HK-2 (cell line): ENCODE results near the gene PYHIN1.
"Not testable (repeated sequence)": the region's sequence is repeated elsewhere in the genome, so short reads cannot be mapped to it uniquely, and the experiment has no call there.

ENCODE experiments used
- DNase-seq: peaks from one replicate; pipeline ENCODE4 v3.0.0-alpha.2; 2018; ENCODE audit not compliant: unreplicated experiment

Gene PYHIN1

DNA sequence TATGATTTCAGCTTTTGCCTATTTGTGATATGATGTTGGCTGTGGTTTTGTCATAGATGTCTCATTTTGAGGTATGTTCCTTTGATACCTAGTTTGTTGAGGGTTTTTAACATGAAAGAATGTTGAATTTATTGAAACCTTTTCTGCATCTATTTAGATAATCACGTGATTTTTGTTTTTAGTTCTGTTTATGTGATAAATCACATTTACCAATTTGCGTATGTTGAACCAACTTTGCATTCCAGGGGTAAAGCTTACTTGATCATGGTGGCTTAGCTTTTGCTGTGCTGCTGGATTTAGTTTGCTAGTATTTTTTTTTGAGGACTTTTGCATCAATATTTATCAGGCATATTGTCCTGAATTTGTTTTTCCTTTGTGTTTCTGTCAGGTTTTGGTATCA, 51.9 kb downstream of the PYHIN1 start:
- DNase-seq, result no peak

DNA sequence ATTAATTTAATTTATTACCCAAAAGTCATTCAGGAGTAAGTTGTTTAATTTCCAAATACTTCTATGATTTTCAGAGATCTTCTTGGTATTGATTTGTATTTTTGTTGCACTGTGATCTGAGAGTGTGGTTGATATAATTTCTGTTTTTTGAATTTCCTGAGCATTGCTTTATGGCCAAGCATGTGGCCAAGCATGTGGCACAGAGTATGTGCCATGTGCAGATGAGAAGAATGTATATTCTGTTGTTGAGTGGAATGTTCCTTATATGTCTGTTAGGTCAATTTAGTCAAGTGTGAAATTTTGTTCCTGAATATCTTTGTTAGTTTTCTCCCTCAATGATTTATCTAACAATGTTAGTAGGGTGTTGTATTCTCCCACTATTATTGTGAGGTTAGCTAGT, 53.0 kb downstream of the PYHIN1 start:
- DNase-seq, result no peak

DNA sequence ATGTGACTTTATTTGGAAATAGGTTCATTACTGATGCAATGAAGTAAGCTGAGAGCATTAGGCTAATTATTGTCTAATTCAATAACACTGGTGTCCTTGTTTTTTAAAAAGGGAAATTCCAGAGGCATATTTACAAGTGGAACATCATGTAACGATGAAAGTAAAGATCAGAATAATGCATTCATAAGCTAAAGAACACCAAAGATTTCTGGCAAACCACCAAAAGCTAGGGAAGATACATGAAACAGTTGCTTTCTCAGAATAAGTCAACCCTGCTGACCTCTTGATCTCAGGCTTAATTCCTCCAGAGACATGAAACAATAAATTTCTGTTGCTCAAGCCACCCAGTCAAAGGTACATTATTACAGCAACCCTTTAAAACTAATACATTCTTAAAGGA, 58.1 kb downstream of the PYHIN1 start:
- no peak for DNase-seq

DNA sequence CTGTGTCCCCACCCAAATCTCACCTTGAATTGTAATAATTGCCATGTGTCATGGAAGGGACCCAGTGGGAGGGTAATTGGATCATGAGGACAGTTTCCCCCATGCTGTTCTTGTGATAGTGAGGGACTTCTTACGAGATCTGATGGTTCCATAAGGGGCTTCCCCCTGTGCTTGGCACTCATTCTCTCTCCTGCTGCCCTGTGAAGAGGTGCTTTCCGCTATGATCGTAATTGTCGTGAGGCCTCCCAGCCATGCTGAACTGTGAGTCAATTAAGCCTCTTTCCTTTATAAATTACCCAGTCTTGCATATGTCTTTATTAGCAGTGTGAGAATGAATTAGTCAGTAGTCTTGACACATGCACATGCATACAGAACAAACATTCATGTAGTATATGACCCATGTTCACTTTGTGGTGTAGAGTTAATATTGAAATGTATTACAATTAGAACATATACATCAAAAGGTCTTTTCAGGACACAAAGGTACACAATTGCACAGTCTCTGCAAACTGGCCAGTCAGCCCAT, 61.5 kb downstream of the PYHIN1 start:
- no peak for DNase-seq

DNA sequence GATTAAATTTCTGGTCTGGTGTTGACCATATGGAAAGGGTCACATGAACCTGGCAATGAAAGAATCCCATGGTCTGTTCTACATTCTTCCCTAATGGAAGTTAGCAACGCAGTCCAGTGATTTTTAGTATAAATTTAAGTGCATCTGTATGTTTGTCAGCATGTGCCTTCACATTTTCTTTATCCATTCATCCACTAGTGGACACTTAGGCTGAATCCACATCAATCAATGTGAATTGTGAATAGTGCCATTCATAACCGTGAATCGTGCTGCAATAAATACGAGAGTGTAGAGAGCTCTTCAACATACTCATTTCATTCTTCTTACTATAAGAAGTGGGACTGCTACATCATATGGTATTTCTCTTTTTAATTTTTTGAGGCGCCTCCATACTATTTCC, 65.6 kb downstream of the PYHIN1 start:
- no peak for DNase-seq

DNA sequence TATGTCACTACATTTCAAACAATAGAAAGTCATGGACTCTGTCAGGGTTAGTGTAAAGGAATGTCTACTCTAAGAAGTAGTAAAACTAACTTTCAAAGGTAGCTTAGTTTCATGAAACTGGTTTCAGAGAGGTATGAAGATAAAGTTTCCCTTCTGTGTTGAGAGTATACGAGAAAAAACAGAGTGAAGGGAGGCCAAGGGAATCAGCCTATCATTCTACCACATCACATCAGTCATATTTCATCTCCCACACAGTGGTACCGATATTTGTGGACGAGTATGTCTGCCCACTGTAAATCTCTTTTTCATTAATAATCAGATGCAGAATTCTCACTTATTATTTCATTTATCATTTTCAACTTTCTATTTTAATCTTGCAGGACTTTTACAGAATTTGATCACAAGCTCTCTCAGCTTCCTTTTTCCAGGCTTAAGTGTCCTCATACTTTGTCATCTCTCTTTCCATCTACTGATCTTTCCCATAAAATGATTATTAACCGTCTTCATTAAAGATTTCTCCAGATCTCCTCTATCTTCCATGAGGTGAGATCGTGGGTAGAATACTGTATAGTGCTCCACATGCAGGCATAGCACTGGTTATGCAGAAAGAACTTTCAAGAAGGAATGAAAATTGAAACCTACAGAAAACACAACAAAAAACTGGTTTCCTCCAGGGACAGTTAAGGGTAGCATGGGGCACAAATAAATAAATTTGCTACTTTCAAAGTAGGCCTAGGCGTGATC, 66.9 kb downstream of the PYHIN1 start:
- DNase-seq, result no peak

DNA sequence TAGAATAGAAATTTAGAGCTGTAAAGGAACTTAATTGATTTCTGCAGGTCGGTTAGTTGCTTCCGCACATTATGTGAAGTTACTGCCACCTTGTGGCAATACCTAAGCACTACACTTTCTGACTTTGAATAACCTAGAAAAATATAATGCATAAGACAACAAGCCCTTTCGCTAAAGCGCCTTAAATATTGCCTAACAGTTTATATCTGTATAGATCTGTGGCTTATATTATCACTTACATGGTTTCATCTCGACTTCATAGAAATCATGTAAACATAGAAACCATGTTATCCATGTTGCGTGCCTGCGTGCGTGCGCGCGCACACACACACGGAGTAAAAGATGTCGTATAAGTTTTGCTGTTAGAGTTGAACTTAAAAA, 67.4 kb downstream of the PYHIN1 start:
- no peak for DNase-seq

DNA sequence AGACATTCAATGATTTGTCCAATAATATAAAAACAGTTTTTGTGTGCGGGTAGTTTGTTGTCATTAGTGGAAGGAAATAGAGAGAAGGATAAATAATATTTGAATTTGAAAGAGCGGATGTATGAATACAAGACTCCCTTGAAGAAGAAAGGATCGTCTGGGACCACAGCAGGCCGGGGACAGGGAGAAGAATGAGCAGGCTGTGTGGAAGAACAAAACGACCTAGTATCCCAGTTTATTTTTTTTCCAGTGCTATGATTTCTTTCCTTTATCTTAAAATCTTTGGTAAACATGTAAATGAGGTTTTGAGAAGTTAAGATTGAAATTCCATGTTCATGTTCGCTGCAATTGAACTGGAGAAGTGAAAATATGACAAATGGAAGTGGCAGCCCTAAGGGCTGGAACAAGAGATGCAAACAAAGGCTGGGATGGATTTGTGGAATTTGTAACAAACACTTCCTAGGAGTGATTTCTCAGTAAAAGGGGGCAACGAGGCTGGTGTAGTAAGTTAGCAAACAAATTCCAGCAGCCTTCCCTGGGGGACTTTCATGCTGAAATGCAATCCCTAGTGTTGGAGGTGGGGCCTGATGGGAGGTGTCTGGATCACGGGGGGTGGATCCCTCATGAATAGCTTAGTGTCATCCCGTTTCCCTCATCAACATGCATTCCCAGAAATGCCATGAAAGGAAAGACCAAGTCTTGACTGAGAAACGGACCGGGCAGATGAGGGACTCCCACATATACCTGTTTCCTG, 68.1 kb downstream of the PYHIN1 start:
- DNase-seq, result peak; percentile 46

DNA sequence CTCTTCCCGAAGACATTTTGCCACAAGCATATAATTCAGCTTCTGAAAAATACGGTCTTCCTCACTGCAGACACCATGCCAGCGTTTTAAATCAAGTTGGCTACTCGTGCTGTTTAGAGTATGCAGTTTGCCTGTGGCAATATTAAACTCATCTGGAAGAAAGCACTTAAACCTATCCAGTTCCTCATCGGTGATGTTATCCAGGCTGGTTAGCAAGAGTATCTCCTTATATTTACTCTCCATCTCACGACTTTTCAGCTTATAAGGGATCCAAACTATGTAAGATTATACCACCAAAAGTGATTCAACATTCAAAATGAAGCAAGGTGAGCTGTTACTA, 68.7 kb downstream of the PYHIN1 start:
- no peak for DNase-seq

DNA sequence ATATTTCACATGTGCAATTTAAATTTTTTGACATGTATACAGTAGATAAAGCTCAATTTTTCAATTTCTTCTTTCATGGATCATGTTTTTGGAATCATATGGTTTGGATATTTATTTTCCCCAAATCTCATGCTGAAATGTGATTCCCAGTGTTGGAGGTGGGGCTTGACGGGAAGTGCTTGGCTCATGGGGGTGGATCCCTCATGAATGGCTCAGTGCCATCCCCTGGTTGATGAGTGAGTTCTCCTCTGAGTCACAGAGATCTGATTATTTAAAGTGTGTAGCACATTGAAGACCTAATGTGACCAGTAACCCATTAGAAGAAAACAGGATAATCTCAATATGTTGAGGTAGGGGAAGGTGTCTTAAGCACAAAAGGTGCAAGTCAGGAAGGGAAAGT, 69.3 kb downstream of the PYHIN1 start:
- peak; percentile 55 for DNase-seq

DNA sequence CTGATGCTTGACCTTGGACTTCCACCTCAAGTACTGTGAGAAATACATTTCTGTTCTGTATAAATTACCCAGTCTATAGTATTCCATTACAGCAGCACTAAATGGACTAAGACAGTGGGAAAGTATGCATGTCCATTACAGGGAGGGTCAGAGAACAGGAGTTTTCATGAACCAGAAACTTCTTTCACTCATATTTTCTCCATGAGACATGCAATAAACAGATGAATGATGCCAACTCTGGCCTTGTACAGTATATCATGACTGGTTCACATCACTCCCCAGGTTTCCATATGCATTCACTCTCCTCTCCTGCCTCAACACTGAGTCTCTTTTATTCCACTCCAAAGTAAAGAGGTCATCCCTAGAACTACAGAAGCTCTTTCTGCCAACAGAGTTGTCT, 73.8 kb downstream of the PYHIN1 start:
- DNase-seq, result no peak

DNA sequence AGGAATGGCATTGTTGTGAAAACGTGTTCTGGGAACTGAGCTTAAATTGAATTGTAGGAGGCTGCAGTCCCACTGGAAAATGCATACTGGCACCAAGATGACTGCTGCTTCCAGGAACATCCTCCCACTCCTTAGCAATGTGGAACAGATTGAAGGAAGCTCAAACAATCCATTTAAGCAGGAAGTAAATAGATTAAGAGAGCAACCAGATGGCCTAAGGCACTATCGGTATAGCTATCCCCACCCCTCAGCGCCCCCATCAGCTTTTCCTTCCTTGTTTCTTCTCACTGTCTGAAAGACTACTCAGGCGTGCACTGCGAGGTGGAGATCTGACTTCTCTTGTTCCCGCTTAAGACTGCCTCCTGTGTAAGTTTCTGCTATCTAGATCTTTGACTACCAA, 74.3 kb downstream of the PYHIN1 start:
- no peak for DNase-seq

DNA sequence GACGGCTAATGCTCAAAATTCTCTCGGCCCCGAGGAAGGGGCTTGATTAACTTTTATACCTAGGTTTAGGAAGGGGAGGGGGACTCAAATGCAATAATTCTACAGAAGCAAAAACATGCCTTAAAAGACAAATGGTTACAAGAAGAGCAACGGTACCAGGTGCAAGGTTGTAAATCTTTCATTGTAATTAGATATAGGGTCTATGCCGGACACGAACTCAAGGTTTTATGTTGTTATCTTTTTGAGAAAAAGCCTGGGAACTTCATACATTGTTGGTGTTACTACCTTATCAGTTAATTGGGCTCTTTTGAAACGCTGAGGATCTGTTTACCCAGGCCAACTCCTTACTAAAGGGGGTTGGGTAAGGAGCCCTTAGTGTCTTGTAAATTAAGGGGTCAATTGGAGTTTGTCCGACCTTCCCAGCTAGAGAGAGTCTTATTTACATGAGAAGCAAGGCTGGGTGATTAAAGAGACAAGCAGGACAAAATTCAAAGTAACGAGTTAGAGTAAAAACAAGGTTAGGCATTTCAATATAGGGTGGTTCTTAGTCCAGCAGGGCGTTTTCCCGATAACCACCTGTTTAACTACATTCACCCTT, 75.0 kb downstream of the PYHIN1 start:
- DNase-seq, result not testable (repeated sequence)

DNA sequence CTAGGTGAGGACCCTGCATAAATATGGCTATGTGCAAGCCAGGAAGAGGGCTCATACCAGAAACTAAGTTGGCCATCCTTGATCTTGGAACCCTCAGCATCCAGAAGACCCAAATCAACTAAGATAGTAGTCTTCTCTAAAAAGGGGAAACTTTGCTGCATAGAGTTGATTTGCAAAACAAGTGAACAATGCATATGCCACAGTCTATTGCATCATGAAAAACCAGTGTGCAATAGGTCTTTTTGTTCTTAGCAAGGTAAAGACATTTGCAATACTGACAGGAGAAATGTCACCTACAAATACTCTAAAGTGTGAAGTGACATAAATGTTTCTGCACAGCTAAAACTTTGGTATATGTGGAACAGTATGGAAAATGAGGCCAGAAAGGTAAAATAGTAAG, 76.4 kb downstream of the PYHIN1 start:
- DNase-seq, result no peak

DNA sequence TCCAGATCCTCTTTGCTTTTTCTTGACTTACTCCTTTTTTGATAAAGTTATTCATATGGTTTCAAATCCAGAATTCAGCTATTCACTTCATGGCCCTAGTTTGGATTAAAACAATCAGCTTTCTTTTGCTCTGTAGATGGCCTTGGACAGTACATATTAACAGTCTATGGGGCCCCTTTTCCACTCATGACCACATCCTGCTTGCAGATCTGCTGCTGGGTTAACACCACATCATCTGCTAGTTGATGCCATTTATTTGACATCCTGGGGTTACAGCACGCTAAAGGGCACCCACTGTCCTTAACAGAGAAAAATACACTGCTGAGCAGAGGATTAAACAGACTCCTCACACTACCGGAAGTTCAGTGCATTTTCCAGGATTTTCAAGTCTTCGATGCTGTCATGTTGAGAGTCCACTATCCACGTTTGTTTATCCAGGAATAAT, 77.4 kb downstream of the PYHIN1 start:
- DNase-seq, result no peak

DNA sequence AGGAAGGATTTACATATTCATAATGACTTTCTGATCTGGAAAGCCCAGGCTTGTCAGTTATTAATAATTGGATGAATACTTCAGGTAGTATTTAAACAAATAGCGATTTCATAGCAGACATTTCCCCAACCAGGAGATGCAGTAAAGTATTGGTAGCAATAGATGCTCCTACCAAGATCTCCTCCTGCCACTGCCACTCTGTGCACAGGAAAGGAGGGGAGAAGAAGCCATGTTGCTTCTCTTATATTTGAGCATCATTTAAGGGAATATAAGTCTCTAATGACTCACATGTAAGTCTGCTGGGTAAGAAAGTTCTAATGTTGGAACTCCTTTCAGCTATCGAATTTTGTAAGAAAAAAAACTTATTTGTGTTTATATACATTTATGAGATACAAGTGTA, 77.9 kb downstream of the PYHIN1 start:
- DNase-seq, result no peak

DNA sequence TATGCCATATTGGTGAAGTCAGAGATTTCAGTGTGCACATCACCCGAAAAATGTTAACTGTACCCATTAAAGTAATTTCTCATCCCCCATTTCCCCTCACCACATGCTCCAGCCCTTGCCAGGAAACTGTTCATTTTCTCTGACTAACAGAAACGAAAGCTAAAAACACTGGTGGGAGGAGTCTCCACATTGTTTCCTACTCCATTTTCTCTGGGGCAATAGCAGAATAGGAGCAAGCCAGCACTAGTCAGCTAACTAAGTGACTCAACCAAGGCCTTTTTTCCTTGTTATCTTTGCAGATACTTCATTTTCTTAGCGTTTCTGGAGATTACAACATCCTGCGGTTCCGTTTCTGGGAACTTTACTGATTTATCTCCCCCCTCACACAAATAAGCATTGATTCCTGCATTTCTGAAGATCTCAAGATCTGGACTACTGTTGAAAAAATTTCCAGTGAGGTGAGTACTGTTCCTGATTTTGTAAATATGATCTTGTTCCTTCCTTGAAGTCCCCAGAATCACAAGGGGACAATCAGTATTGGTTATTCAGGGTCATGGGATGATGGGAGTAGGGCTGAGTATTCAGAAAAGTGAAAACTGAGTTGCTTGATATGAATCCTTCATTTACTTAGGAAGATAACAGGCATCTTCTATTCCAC, 78.5 kb downstream of the PYHIN1 start, which contains the start of gene IFI16:
IFI16 (plus strand) TSS at position 204 of the 658 bp plus-strand sequence. CDS start 4,774 bp downstream, outside the sequence.
- peak; percentile 32 for DNase-seq

DNA sequence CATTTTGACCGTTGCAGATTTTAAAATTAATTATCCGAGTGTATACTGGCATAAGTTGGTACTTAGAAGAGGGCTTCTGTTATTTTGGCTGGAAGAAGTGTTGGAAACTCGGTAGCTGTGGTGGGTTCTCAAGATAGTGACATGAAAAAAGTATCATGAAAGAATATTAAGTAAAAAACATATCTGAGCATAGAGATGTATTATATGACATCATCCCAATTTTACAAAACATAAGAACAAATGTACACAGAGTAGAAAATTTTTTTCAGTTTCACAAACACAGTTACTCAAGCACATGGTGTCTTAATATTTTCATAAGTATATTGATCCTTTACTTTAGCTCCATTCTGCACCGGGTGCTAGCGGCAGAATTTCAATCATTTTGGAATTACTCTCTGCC, 79.0 kb downstream of the PYHIN1 start:
- DNase-seq, result no peak

DNA sequence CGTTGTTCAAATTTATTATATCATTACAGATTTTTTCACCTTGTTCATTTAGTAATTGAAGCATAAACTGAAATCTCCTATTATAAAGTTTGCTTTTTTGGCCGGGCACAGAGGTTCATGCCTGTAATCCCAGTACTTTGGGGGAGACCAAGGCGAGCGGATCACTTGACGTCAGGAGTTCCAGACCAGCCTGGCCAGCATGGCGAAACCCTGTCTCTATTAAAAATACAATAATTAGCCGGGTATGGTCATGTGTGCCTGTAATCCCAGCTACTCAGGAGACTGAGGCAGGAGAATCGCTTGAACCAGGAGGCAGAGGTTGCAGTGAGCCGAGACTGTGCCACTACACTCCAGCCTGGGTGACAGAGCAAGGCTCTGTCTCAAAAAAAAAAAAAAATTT, 79.6 kb downstream of the PYHIN1 start:
- not testable (repeated sequence) for DNase-seq

DNA sequence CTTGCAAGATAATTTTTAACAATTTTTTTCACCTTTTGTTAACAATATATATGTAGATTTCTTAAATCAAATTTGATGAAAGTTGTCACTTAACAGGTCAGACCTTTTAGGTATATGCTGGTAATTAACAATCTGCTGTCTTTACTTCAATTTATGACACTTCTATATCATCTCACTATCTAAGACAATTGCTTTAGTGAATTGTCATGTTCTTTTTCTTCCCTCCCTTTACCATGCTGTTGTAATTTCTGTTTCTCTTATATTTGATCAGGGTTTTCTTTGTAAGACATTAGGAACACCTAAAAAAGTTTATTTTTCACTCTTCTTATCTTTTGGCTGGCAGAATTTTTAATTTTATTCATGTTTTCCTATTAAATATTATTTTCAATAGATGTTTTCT, 80.4 kb downstream of the PYHIN1 start:
- DNase-seq, result no peak

DNA sequence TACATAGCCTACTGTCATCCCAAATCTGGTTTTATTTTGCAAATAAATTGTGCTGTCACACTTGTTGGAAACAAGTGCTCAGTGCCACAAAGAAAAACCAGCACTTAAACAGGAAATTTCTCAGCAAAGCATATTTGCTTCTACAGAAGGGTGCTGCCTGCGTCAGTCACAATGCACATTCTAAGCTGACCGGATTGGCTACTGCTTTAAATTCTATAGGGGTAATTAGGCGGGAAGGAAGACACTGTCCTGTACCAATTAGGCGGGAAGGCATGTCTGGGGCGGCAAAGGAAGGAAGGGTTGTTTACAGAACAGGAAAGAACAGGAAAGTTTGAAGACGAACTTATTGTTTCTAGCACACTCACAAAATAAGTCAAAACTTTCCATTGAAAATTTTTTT, 81.1 kb downstream of the PYHIN1 start:
- no peak for DNase-seq

DNA sequence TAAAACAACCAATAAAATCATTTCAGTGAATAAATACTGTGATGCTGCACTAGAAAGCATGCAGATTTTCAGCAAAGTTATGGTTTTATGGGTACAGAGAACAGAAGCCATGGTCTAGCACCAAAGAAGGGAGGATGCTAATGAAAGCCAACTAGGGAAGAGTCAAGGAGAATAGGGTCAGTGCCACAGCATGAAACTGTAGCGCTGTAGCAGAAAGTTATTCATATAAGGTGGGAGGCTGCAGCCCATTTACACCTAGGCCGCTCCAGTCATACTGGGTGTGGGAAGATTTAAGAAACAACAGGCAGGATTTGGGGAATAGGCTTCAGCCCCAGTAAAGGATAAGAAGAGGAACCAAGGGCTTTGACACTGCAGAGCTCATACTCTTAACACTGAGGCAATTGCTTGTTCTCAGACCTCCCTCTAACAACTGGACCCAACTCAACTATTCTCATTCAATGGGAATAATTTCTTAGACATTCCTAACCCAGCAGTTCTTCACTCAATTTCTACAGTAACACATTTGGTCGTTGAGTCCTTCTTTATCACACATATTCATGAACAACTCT, 82.7 kb downstream of the PYHIN1 start:
- no peak for DNase-seq
